BJ (cell line): ENCODE data around the gene COBLL1. TPM values are rescaled to one million over a fixed set of nuclear protein-coding genes. Genes with fewer than 3 reads are reported as not detected.

Experiments
- CTCF ChIA-PET: fragments of 350-600 bp; formaldehyde crosslinking; extraction: SDS; loops from one replicate; lab custom pipeline; 2021; ENCODE audit warnings: antibody characterized with exemption, inconsistent platforms; lab: Yijun Ruan, JAX
- POLR2A ChIA-PET: fragments of 300-600 bp; sonication (Branson Sonifier 250); formaldehyde crosslinking; extraction: SDS; loops from one replicate; lab custom pipeline; 2021; ENCODE audit warnings: antibody characterized with exemption; lab: Charles Lee
- DNase-seq: peaks from one replicate; pipeline ENCODE4 v3.0.0-alpha.2; 2011; ENCODE audit warnings: low read depth
- H3K27me3 ChIP-seq: 2 replicates; pipeline ENCODE4 v1.6.0; 2011; ENCODE audit warnings: low read length; ENCODE audit not compliant: control insufficient read depth, insufficient read depth
- H3K36me3 ChIP-seq: 2 replicates; pipeline ENCODE4 v1.5.1; 2011; ENCODE audit warnings: low read length; ENCODE audit not compliant: control insufficient read depth, insufficient read depth
- H3K4me3 ChIP-seq: 2 replicates; pipeline ENCODE4 v1.5.1; 2011; ENCODE audit warnings: low read depth, mild to moderate bottlenecking, control low read depth, low read length
- polyA plus RNA-seq: library from polyadenylated mRNA; depleted of rRNA; stranded (reverse); fragments of >200 nt; gene quantifications from 2 replicates; pipeline ENCODE4 v1.2.3, GENCODE V29; 2011
- TF ChIP-seq, protein P1 (sequence below): IDR thresholded peaks from 2 replicates; pipeline ENCODE4 v1.5.1; 2011; ENCODE audit warnings: low read depth, mild to moderate bottlenecking, control low read depth, inconsistent platforms, low read length, moderate library complexity; ENCODE audit not compliant: insufficient read depth

COBLL1 gene
- polyA plus RNA-seq, 1 experiment, result 34.2 TPM

DNA sequence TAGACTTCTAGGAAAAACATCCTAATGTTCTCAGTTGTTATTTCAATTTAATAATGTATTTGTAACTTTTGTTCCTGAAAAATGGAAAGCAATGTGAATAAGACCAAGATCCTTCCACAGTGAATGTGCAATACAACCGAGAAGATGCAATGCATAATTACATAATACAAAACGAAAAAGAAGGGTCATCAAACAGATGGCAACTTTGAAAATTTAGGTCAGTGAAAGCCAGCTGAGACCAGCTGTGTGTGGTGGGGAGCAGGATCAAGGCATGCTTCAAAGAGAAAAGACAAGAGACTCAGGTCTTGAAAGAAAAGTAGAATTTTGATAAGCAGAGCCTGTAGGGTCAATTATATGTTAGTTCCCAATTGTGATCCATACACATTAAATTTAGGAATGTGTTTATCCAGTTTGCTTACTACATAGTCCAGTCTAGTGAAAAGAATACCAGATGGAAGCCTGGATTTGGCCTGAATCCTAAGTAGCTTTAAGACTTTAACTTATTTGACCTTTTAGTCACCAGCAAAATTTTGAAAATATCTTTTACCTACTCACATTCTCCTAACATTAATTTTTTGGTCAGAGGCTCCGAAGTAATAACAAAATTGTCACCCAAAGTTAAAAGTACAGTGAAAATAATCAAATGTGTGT, 93.7 kb downstream of the COBLL1 start:
- ChIA-PET CTCF (interaction anchor here (1.9 kb wide), 1 partner anchor 94 kb away, joined by 6 read pairs; the partner anchor contains the start of gene COBLL1), POLR2A (no interaction called here)
- no peaks in the 10 kb centered on the region; the same call in 1 of the 2 replicates for H3K36me3 ChIP-seq
- TF ChIP-seq, protein P1, sequence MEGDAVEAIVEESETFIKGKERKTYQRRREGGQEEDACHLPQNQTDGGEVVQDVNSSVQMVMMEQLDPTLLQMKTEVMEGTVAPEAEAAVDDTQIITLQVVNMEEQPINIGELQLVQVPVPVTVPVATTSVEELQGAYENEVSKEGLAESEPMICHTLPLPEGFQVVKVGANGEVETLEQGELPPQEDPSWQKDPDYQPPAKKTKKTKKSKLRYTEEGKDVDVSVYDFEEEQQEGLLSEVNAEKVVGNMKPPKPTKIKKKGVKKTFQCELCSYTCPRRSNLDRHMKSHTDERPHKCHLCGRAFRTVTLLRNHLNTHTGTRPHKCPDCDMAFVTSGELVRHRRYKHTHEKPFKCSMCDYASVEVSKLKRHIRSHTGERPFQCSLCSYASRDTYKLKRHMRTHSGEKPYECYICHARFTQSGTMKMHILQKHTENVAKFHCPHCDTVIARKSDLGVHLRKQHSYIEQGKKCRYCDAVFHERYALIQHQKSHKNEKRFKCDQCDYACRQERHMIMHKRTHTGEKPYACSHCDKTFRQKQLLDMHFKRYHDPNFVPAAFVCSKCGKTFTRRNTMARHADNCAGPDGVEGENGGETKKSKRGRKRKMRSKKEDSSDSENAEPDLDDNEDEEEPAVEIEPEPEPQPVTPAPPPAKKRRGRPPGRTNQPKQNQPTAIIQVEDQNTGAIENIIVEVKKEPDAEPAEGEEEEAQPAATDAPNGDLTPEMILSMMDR, result no peak
- no peaks in the 10 kb centered on the region for H3K27me3 ChIP-seq
- H3K4me3 ChIP-seq, result no peak overlapping the region
- DNase-seq, result no peak

DNA sequence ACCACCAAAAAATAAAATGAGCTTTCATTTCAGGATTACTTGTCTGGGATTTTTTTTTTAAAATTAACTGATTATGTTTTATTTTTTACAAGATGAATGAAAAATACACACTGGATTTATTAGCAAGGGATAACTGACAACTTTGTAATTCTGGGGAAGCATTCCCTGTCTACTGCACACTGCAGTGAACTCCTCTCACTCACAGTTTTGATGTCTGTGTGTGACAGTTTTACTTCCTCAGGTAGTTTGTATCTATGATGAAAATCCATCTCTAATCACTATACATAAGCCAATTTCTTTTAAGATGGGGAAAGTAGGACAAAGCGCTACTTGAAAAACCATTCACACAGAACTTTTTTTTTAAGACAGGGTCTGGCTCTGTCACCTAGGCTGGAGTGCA, 94.5 kb downstream of the COBLL1 start:
- no peaks in the 10 kb centered on the region for H3K27me3 ChIP-seq
- CTCF ChIA-PET, result no interaction called here
- POLR2A ChIA-PET, result no interaction called here
- H3K36me3 ChIP-seq, result no peaks in the 10 kb centered on the region; the same call in 1 of the 2 replicates
- TF ChIP-seq, protein P1, result no peak
- no peak overlapping the region for H3K4me3 ChIP-seq
- no peak for DNase-seq

DNA sequence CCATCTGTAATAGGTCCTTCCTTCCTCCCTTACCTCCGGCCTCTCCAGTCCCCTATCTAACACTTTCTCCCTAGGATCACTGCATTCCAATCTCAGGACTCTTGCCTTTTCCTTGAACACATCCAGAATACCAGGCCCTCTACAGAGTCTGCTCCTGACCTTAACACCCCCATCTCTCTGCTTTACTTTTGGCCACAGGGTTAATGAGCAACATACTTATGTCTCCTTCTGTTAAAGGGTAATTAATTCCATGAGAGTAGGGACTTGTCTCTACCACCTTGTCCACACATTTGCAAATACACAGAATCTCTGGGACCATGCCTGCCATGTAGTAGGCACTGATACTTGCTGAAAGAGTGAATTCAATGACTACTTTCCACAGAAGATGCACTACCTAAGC, 94.9 kb downstream of the COBLL1 start:
- no peaks in the 10 kb centered on the region; the same call in 1 of the 2 replicates for H3K36me3 ChIP-seq
- POLR2A ChIA-PET, result no interaction called here
- TF ChIP-seq, protein P1, result no peak
- no peak for DNase-seq
- CTCF ChIA-PET, result no interaction called here
- no peak overlapping the region for H3K4me3 ChIP-seq
- H3K27me3 ChIP-seq, result no peaks in the 10 kb centered on the region

DNA sequence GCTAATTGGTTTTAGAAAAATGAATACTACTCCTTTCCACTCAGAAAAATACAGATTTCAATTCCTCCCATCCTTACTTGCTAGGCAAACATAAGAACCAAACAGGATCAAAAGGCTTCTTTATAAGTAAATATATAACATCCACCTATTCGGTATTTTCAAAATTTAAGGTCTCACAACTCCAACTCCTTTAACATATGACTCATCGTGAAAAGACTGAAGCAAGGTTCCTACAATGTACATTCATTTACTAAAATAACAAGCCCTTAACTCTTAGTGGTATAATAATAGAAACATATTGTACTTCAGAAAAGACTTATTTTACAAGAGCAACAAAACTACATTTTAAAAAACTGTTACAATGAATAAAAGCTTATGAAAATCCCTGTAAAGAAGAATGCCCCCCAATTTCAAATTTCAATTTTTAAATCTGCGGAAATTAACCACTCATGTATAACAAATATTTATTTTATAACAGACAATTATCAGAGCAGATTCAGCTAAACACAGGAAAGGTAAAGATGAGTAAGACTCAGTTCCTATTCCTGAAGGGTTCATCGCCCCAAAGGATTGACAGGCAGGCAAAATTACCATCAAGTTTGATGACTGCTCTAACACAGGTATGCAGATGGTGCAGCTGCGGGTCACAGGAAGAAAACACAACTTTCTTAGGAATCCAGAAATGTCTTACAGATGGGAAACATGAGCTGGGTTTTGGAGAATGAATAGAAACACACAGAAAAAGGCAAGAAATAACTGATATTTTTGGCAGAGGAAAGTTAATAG, 96.4 kb downstream of the COBLL1 start:
- CTCF ChIA-PET, result interaction anchor here (1.6 kb wide), 1 partner anchor 97 kb away, joined by 6 read pairs; the partner anchor contains the start of gene COBLL1
- POLR2A ChIA-PET, result no interaction called here
- H3K27me3 ChIP-seq, result no peaks in the 10 kb centered on the region
- no peak for DNase-seq
- H3K4me3 ChIP-seq, result no peak overlapping the region
- no peaks in the 10 kb centered on the region; the same call in 1 of the 2 replicates for H3K36me3 ChIP-seq
- TF ChIP-seq, protein P1, result no peak

DNA sequence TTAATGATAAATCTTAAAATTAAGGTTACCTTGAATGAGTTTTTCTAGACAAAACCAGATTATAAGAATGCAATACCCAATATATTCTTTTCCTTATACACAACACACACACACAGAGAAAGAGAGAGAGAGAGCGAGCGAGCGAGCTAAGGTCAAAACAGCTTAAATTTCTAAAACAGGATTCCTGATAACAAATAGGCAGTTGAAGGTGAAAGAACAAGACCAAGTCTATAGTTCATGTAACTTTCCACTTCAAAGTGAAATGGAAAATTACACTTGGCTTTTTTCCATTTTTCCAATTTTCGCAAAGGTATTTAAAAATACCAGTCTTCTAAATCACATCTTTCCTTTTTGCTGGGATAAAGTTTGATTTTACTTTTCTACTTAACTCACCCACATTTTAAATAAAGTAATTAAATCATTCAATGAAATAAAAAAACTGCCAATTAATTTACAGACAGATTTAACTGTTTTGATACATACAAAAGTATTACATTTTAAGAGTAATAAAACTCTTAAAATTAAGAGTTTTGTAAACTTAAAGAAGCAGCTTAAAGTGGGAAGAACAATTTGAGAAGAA, 98.8 kb downstream of the COBLL1 start:
- POLR2A ChIA-PET, result no interaction called here
- no peaks in the 10 kb centered on the region; the same call in 1 of the 2 replicates for H3K36me3 ChIP-seq
- no peak for DNase-seq
- CTCF ChIA-PET, result no interaction called here
- H3K4me3 ChIP-seq, result no peak overlapping the region
- TF ChIP-seq, protein P1, result no peak
- no peaks in the 10 kb centered on the region for H3K27me3 ChIP-seq
